NCI-H2171 treated with DMSO at 0.1 percent for 48 hours (cell line): ENCODE results near the gene KDM8.

Experiments
- DNase-seq: peaks from one replicate; lab custom pipeline; 2025; lab: John Stamatoyannopoulos, UW

Gene KDM8

DNA sequence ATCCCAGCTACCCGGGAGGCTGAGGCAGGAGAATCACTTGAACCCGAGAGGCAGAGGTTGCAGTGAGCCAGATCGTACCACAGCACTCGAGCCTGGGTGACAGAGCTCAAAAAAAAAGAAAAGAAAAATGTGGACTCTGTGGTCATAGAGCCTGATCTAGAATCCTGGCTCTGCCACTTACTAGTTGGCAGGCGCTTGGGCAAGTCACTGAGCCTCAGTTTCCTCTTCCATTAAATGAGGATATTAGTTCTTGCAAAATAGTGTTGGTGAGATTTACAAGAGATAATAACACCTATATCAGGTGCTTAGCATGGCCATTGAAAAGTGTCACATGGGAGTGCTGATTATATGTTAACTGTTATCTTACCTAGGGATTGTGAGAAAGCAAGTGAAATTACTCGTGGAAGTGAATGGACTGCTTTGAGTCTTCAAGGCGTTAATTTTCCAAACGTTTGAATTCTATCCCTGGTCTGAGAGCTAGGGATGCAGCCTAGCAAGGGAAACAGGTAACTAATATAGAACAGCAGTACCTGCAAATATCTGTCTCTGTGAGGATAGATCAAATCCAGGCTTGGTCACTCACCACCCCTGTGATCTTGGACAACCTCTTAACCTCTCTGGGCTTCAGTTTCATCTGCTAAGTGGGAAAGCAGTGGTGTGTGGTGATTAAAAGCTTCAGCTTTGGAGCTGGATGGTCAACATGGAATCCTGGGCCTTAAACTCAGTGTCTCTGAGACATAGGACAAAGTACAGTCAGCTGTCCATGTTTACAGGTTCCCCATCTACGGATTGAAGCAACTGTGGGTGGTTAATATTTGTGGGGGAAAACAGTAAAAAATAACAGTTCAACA is 66.2 kb downstream of the KDM8 start:
- DNase-seq: no peak

DNA sequence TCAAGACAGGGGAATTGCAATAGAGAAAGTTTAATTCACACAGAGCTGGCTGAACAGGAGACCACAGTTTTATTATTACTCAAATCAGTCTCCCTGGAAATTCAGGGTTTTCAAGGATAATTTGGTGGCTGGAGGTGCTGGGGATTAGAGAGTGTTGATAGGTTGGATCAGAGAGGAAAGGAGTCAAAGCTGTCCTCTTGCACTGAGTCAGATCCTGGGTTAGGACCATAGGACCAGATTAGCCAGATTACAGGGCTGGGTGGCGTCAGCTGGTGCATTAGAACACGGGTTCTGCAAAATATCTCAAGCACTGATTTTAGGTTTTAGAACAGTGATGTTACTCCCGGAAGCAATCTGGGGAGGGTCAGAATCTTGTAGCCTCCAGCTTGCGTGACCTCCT is 67.0 kb downstream of the KDM8 start:
- no peak for DNase-seq
